ENCODE results near the gene MAP3K10. TPM values are rescaled to one million over a fixed set of nuclear protein-coding genes. Genes with fewer than 3 reads are reported as not detected.

MAP3K10 gene
- 13.5 TPM for polyA plus RNA-seq (2013, experiment 1 of 2)
- 13.6 TPM for polyA plus RNA-seq (2013, experiment 2 of 2)

GRCh38 chr19:40190891-40191835 lies at the start of gene MAP3K10:
Gene MAP3K10, plus strand, starts transcription at chr19:40191426. Its CDS starts 606 bp downstream, at chr19:40192032.
- Histone ChIP-seq H2BK120ac (ENCODE audit: low read depth, low read length) (peak within 1 kb of the TSS; percentile 91), H3K4me3 (ENCODE audit: low read length in 2 of 2) (peak within 1 kb of the TSS; percentile 71 to 96), H3K14ac (ENCODE audit: low read length) (peak within 1 kb of the TSS; percentile 89), H3K27me3 (ENCODE audit: control insufficient read depth in 3 of 3, insufficient read depth in 3 of 3, low read depth in 1 of 3, low read length in 3 of 3) (no peaks in the 10 kb centered on the region), H3K4me1 (ENCODE audit: control insufficient read depth in 2 of 2, insufficient read depth in 1 of 2, low read depth in 1 of 2, low read length in 2 of 2) (peaks cover 2 to 6% of the 10 kb centered on the region in 2 donors), H2BK5ac (ENCODE audit: low read length) (peak within 1 kb of the TSS; percentile 96), H3K9me3 (replicated peaks in 1 of 2; ENCODE audit: control insufficient read depth in 2 of 2, insufficient read depth in 1 of 2, low read depth in 1 of 2, low read length in 2 of 2) (no peaks in the 10 kb centered on the region), H3K9ac (ENCODE audit: low read depth, low read length, poor library complexity) (peak within 1 kb of the TSS; percentile 96), H2BK15ac (ENCODE audit: low read length) (peak within 1 kb of the TSS; percentile 89), H3K18ac (ENCODE audit: low read length) (peak within 1 kb of the TSS; percentile 96), H4K91ac (ENCODE audit: low read depth, low read length, poor library complexity) (no peak within 1 kb of the TSS), H3K79me1 (ENCODE audit: low read depth, low read length) (peaks cover 2% of the 10 kb centered on the region), H2AK5ac (ENCODE audit: low read depth, low read length) (peak within 1 kb of the TSS; percentile 81), H2AFZ (ENCODE audit: low read length) (peak within 1 kb of the TSS; percentile 100), H4K8ac (ENCODE audit: low read depth, low read length) (peak within 1 kb of the TSS; percentile 82), H3K4ac (ENCODE audit: low read length) (peak within 1 kb of the TSS; percentile 53), H3K23ac (ENCODE audit: low read depth, low read length, poor library complexity) (peak within 1 kb of the TSS; percentile 93), H3K27ac (replicated peaks; ENCODE audit: low read length) (peak within 1 kb of the TSS; percentile 61), H3K4me2 (ENCODE audit: insufficient read depth, low read length, poor library complexity, severe bottlenecking) (peak within 1 kb of the TSS; percentile 91), H2BK12ac (ENCODE audit: low read length) (no peak within 1 kb of the TSS), H3K36me3 (replicated peaks in 1 of 2; ENCODE audit: control insufficient read depth in 2 of 2, insufficient read depth in 2 of 2, low read length in 2 of 2) (no peaks in the 10 kb centered on the region)
- WGBS, 2 donors (ENCODE audit: extremely low coverage in 2 of 2, insufficient read length in 2 of 2, insufficient replicate concordance in 1 of 2) = no CpG with 5 or more reads among the region's 116 CpGs
- peak; percentile 73 for DNase-seq (ENCODE audit: low spot score)

GRCh38 chr19:40141551-40141950 lies 49.7 kb upstream of the MAP3K10 start:
- Histone ChIP-seq H3K4me3 (ENCODE audit: low read length in 2 of 2) (no peak overlapping the region), H2BK120ac (ENCODE audit: low read depth, low read length) (no peak overlapping the region), H2BK15ac (ENCODE audit: low read length) (no peak overlapping the region), H3K9me3 (replicated peaks in 1 of 2; ENCODE audit: control insufficient read depth in 2 of 2, insufficient read depth in 1 of 2, low read depth in 1 of 2, low read length in 2 of 2) (peaks cover 0 to 1% of the 10 kb centered on the region in 2 donors), H3K79me1 (ENCODE audit: low read depth, low read length) (no peaks in the 10 kb centered on the region), H2AK5ac (ENCODE audit: low read depth, low read length) (no peak overlapping the region), H3K14ac (ENCODE audit: low read length) (no peak overlapping the region), H3K4me2 (ENCODE audit: insufficient read depth, low read length, poor library complexity, severe bottlenecking) (no peak overlapping the region), H3K9ac (ENCODE audit: low read depth, low read length, poor library complexity) (no peak overlapping the region), H2AFZ (ENCODE audit: low read length) (no peak overlapping the region), H4K91ac (ENCODE audit: low read depth, low read length, poor library complexity) (no peak overlapping the region), H4K8ac (ENCODE audit: low read depth, low read length) (no peak overlapping the region), H3K27me3 (ENCODE audit: control insufficient read depth in 3 of 3, insufficient read depth in 3 of 3, low read depth in 1 of 3, low read length in 3 of 3) (peaks cover 0 to 4% (median 0%) of the 10 kb centered on the region in 3 experiments), H3K18ac (ENCODE audit: low read length) (no peak overlapping the region), H3K4ac (ENCODE audit: low read length) (no peak overlapping the region), H3K27ac (replicated peaks; ENCODE audit: low read length) (no peak overlapping the region), H3K36me3 (replicated peaks in 1 of 2; ENCODE audit: control insufficient read depth in 2 of 2, insufficient read depth in 2 of 2, low read length in 2 of 2) (no peaks in the 10 kb centered on the region), H3K4me1 (ENCODE audit: control insufficient read depth in 2 of 2, insufficient read depth in 1 of 2, low read depth in 1 of 2, low read length in 2 of 2) (no peaks in the 10 kb centered on the region), H2BK12ac (ENCODE audit: low read length) (no peak overlapping the region), H2BK5ac (ENCODE audit: low read length) (no peak overlapping the region), H3K23ac (ENCODE audit: low read depth, low read length, poor library complexity) (no peak overlapping the region)
- no peak for DNase-seq (ENCODE audit: low spot score)
- no CpG with 5 or more reads among the region's 3 CpGs for WGBS, 2 donors (ENCODE audit: extremely low coverage in 2 of 2, insufficient read length in 2 of 2, insufficient replicate concordance in 1 of 2)

GRCh38 chr19:40143612-40144011 lies 47.6 kb upstream of the MAP3K10 start:
- H2BK12ac ChIP-seq (ENCODE audit: low read length) = no peak overlapping the region
- H3K4me1 ChIP-seq (ENCODE audit: control insufficient read depth in 2 of 2, insufficient read depth in 1 of 2, low read depth in 1 of 2, low read length in 2 of 2) = no peaks in the 10 kb centered on the region
- peak overlapping the region; percentile 62 for H2AFZ ChIP-seq (ENCODE audit: low read length)
- H2AK5ac ChIP-seq (ENCODE audit: low read depth, low read length) = no peak overlapping the region
- no peak overlapping the region for H4K8ac ChIP-seq (ENCODE audit: low read depth, low read length)
- no peak overlapping the region for H2BK15ac ChIP-seq (ENCODE audit: low read length)
- H3K9me3 ChIP-seq (replicated peaks in 1 of 2; ENCODE audit: control insufficient read depth in 2 of 2, insufficient read depth in 1 of 2, low read depth in 1 of 2, low read length in 2 of 2) = peaks cover 0 to 1% of the 10 kb centered on the region in 2 donors
- H3K4me2 ChIP-seq (ENCODE audit: insufficient read depth, low read length, poor library complexity, severe bottlenecking) = no peak overlapping the region
- H2BK120ac ChIP-seq (ENCODE audit: low read depth, low read length) = no peak overlapping the region
- H3K9ac ChIP-seq (ENCODE audit: low read depth, low read length, poor library complexity) = no peak overlapping the region
- H3K4ac ChIP-seq (ENCODE audit: low read length) = no peak overlapping the region
- no peak overlapping the region for H3K14ac ChIP-seq (ENCODE audit: low read length)
- no CpG with 5 or more reads among the region's 5 CpGs for WGBS, 2 donors (ENCODE audit: extremely low coverage in 2 of 2, insufficient read length in 2 of 2, insufficient replicate concordance in 1 of 2)
- H2BK5ac ChIP-seq (ENCODE audit: low read length) = no peak overlapping the region
- H3K4me3 ChIP-seq (ENCODE audit: low read length in 2 of 2) = no peak overlapping the region
- no peak overlapping the region for H3K18ac ChIP-seq (ENCODE audit: low read length)
- H3K27ac ChIP-seq (replicated peaks; ENCODE audit: low read length) = no peak overlapping the region
- H3K27me3 ChIP-seq (ENCODE audit: control insufficient read depth in 3 of 3, insufficient read depth in 3 of 3, low read depth in 1 of 3, low read length in 3 of 3) = peaks cover 0 to 3% (median 0%) of the 10 kb centered on the region in 3 experiments
- DNase-seq (ENCODE audit: low spot score) = no peak
- H4K91ac ChIP-seq (ENCODE audit: low read depth, low read length, poor library complexity) = no peak overlapping the region
- H3K79me1 ChIP-seq (ENCODE audit: low read depth, low read length) = no peaks in the 10 kb centered on the region
- no peak overlapping the region for H3K23ac ChIP-seq (ENCODE audit: low read depth, low read length, poor library complexity)
- H3K36me3 ChIP-seq (replicated peaks in 1 of 2; ENCODE audit: control insufficient read depth in 2 of 2, insufficient read depth in 2 of 2, low read length in 2 of 2) = no peaks in the 10 kb centered on the region

GRCh38 chr19:40144151-40144550 lies 47.1 kb upstream of the MAP3K10 start:
- Histone ChIP-seq H2AK5ac (ENCODE audit: low read depth, low read length) (no peak overlapping the region), H3K9ac (ENCODE audit: low read depth, low read length, poor library complexity) (no peak overlapping the region), H2BK5ac (ENCODE audit: low read length) (no peak overlapping the region), H3K4me1 (ENCODE audit: control insufficient read depth in 2 of 2, insufficient read depth in 1 of 2, low read depth in 1 of 2, low read length in 2 of 2) (no peaks in the 10 kb centered on the region), H3K4ac (ENCODE audit: low read length) (no peak overlapping the region), H3K9me3 (replicated peaks in 1 of 2; ENCODE audit: control insufficient read depth in 2 of 2, insufficient read depth in 1 of 2, low read depth in 1 of 2, low read length in 2 of 2) (no peaks in the 10 kb centered on the region), H2BK15ac (ENCODE audit: low read length) (no peak overlapping the region), H3K4me2 (ENCODE audit: insufficient read depth, low read length, poor library complexity, severe bottlenecking) (no peak overlapping the region), H3K18ac (ENCODE audit: low read length) (no peak overlapping the region), H3K27me3 (ENCODE audit: control insufficient read depth in 3 of 3, insufficient read depth in 3 of 3, low read depth in 1 of 3, low read length in 3 of 3) (peaks cover 0 to 3% (median 0%) of the 10 kb centered on the region in 3 experiments), H4K91ac (ENCODE audit: low read depth, low read length, poor library complexity) (no peak overlapping the region), H3K36me3 (replicated peaks in 1 of 2; ENCODE audit: control insufficient read depth in 2 of 2, insufficient read depth in 2 of 2, low read length in 2 of 2) (no peaks in the 10 kb centered on the region), H3K27ac (replicated peaks; ENCODE audit: low read length) (no peak overlapping the region), H2BK120ac (ENCODE audit: low read depth, low read length) (no peak overlapping the region), H3K79me1 (ENCODE audit: low read depth, low read length) (no peaks in the 10 kb centered on the region), H3K23ac (ENCODE audit: low read depth, low read length, poor library complexity) (no peak overlapping the region), H2AFZ (ENCODE audit: low read length) (peak overlapping the region; percentile 62), H4K8ac (ENCODE audit: low read depth, low read length) (no peak overlapping the region), H3K14ac (ENCODE audit: low read length) (no peak overlapping the region), H3K4me3 (ENCODE audit: low read length in 2 of 2) (no peak overlapping the region), H2BK12ac (ENCODE audit: low read length) (no peak overlapping the region)
- no peak for DNase-seq (ENCODE audit: low spot score)
- WGBS, 2 donors (ENCODE audit: extremely low coverage in 2 of 2, insufficient read length in 2 of 2, insufficient replicate concordance in 1 of 2) = no CpG with 5 or more reads among the region's 5 CpGs
